Smooth muscle cell (in vitro differentiated cells): ENCODE data around the gene SCD. TPM values are rescaled to one million over a fixed set of nuclear protein-coding genes. Genes with fewer than 3 reads are reported as not detected.

Source experiments
- DNase-seq: peaks from one replicate; lab custom pipeline; 2025; ENCODE audit not compliant: unreplicated experiment; lab: John Stamatoyannopoulos, UW
- H2AFZ ChIP-seq: fragments of 200-600 bp; sonication (generic); 2 replicates; pipeline ENCODE4 v1.6.0; 2016; ENCODE audit warnings: antibody characterized with exemption, low read depth, mild to moderate bottlenecking
- H3F3A ChIP-seq: fragments of 200-600 bp; sonication (generic); 2 replicates; pipeline ENCODE4 v1.6.0; 2017; ENCODE audit warnings: antibody characterized with exemption, low read depth
- H3K27ac ChIP-seq: fragments of 200-600 bp; sonication (generic); 2 replicates; pipeline ENCODE4 v1.5.1; 2016; ENCODE audit warnings: low read depth, mild to moderate bottlenecking
- H3K27me3 ChIP-seq: fragments of 200-600 bp; sonication (generic); 2 replicates; pipeline ENCODE4 v1.6.1; 2016; ENCODE audit warnings: low read depth, mild to moderate bottlenecking
- H3K36me3 ChIP-seq: fragments of 200-600 bp; sonication (generic); 2 replicates; pipeline ENCODE4 v1.5.1; 2016; ENCODE audit warnings: low read depth
- H3K4me1 ChIP-seq: fragments of 200-600 bp; sonication (generic); 2 replicates; pipeline ENCODE4 v1.5.1; 2016; ENCODE audit warnings: low read depth
- H3K4me2 ChIP-seq: fragments of 200-600 bp; sonication (generic); 2 replicates; pipeline ENCODE4 v1.6.0; 2016; ENCODE audit warnings: mild to moderate bottlenecking
- H3K4me3 ChIP-seq: fragments of 200-600 bp; sonication (generic); 2 replicates; pipeline ENCODE4 v1.5.1; 2016; ENCODE audit warnings: mild to moderate bottlenecking
- H3K79me2 ChIP-seq: fragments of 200-600 bp; sonication (generic); 2 replicates; pipeline ENCODE4 v1.6.0; 2016; ENCODE audit warnings: low read depth, mild to moderate bottlenecking
- H3K9ac ChIP-seq: fragments of 200-600 bp; sonication (generic); 2 replicates; pipeline ENCODE4 v1.6.0; 2016; ENCODE audit warnings: low read depth
- H3K9me3 ChIP-seq: fragments of 200-600 bp; sonication (generic); replicated peaks from 2 replicates; pipeline ENCODE4 v1.5.1; 2016; ENCODE audit warnings: low read depth
- H4K20me1 ChIP-seq: fragments of 200-600 bp; sonication (generic); 2 replicates; pipeline ENCODE4 v1.6.0; 2016; ENCODE audit warnings: low read depth
- CTCF ChIP-seq: fragments of 200-600 bp; sonication (generic); IDR thresholded peaks from 2 replicates; pipeline ENCODE4 v1.5.1; 2017; ENCODE audit warnings: borderline replicate concordance, mild to moderate bottlenecking, antibody characterized with exemption; ENCODE audit not compliant: insufficient read depth, poor library complexity, severe bottlenecking
- WGBS: methylation state at CpG from one replicate; pipeline ENCODE4 v1.1.7; 2016; ENCODE audit warnings: low lambda C conversion rate; 5-methylcytosine and 5-hydroxymethylcytosine counted together
- polyA plus RNA-seq: library from polyadenylated mRNA; unstranded; fragments of >200 nt; fragmentation: Nextera tagmentation; extraction: Ambion mirVana; gene quantifications from 2 replicates; pipeline ENCODE4 v1.2.1, GENCODE V29; 2016
- total RNA-seq: library from RNA; depleted of rRNA; stranded (reverse); fragments of >200 nt; gene quantifications from 2 replicates; pipeline ENCODE4 v1.2.3, GENCODE V29; 2014

SCD gene
- total and polyA plus RNA-seq, 2 experiments from 2014 or later = 183 to 306 TPM

GRCh38 chr10:100360234-100360633 lies 13.2 kb downstream of the SCD start:
- TF ChIP-seq CTCF = no peak
- WGBS = 56% methylated on average over 6 of the region's 6 CpGs
- Histone ChIP-seq H3K9me3 (no peaks in the 10 kb centered on the region), H3K4me1 (peaks cover 4% of the 10 kb centered on the region), H2AFZ (no peak overlapping the region), H3K27ac (peak overlapping the region; percentile 92), H3K79me2 (peaks cover 8% of the 10 kb centered on the region), H3K36me3 (peaks cover 8% of the 10 kb centered on the region), H3F3A (peaks cover 79% of the 10 kb centered on the region), H3K27me3 (no peaks in the 10 kb centered on the region), H4K20me1 (peaks cover 84% of the 10 kb centered on the region), H3K4me3 (no peak overlapping the region), H3K4me2 (no peak overlapping the region), H3K9ac (no peak overlapping the region)
- DNase-seq = no peak

- WGBS = 80% methylated on average over 6 of the region's 6 CpGs
- H3K4me3 ChIP-seq = no peak overlapping the region
- TF ChIP-seq CTCF = no peak
- H3K27me3 ChIP-seq = no peaks in the 10 kb centered on the region
- DNase-seq = no peak
- H3F3A ChIP-seq = peaks cover 59% of the 10 kb centered on the region
- H3K4me1 ChIP-seq = peaks cover 4% of the 10 kb centered on the region
- H3K9me3 ChIP-seq = no peaks in the 10 kb centered on the region
- peaks cover 2% of the 10 kb centered on the region for H3K36me3 ChIP-seq
- H3K27ac ChIP-seq = peak overlapping the region; percentile 92
- no peak overlapping the region for H3K9ac ChIP-seq
- H3K4me2 ChIP-seq = no peak overlapping the region
- peaks cover under 1% of the 10 kb centered on the region for H3K79me2 ChIP-seq
- peaks cover 60% of the 10 kb centered on the region for H4K20me1 ChIP-seq
- H2AFZ ChIP-seq = no peak overlapping the region
These were observed 15.8 kb downstream of the SCD start for GRCh38 chr10:100362570-100363496.

- DNase-seq = no peak
- TF ChIP-seq CTCF = no peak
- H3K4me3 ChIP-seq = no peak overlapping the region
- H3K4me1 ChIP-seq = peaks cover 4% of the 10 kb centered on the region
- peaks cover 50% of the 10 kb centered on the region for H3F3A ChIP-seq
- no peaks in the 10 kb centered on the region for H3K36me3 ChIP-seq
- peak overlapping the region; percentile 92 for H3K27ac ChIP-seq
- peaks cover 48% of the 10 kb centered on the region for H4K20me1 ChIP-seq
- H3K9me3 ChIP-seq = no peaks in the 10 kb centered on the region
- peak overlapping the region; percentile 41 for H3K4me2 ChIP-seq
- H3K27me3 ChIP-seq = no peaks in the 10 kb centered on the region
- peak overlapping the region; percentile 65 for H3K9ac ChIP-seq
- 94% methylated on average over 3 of the region's 3 CpGs for WGBS
- H3K79me2 ChIP-seq = no peaks in the 10 kb centered on the region
- H2AFZ ChIP-seq = no peak overlapping the region
These were observed 17.1 kb downstream of the SCD start for GRCh38 chr10:100364175-100364574.
